ENCODE data around the gene ACOXL.

The ACOXL gene

GRCh38 chr2:110977403-110977802 lies 245.0 kb downstream of the ACOXL start:
- no peak for DNase-seq (ENCODE audit: low spot score)

- DNase-seq (ENCODE audit: low spot score), result no peak
Measured at GRCh38 chr2:110978148-110978547, 245.8 kb downstream of the ACOXL start.

GRCh38 chr2:110978756-110979470 lies 246.5 kb downstream of the ACOXL start:
- no peak for DNase-seq (ENCODE audit: low spot score)

GRCh38 chr2:110979471-110980338 lies 247.3 kb downstream of the ACOXL start:
- DNase-seq (ENCODE audit: low spot score), result no peak

- no peak for DNase-seq (ENCODE audit: low spot score)
Measured at GRCh38 chr2:110980339-110981062, 248.1 kb downstream of the ACOXL start.

GRCh38 chr2:110983133-110983532 lies 250.8 kb downstream of the ACOXL start:
- no peak for DNase-seq (ENCODE audit: low spot score)

GRCh38 chr2:110984694-110985490 lies 252.5 kb downstream of the ACOXL start:
- DNase-seq (ENCODE audit: low spot score), result no peak

GRCh38 chr2:110990440-110990839 lies 258.1 kb downstream of the ACOXL start:
- no peak for DNase-seq (ENCODE audit: low spot score)

- DNase-seq (ENCODE audit: low spot score), result no peak
Measured at GRCh38 chr2:110991911-110992310, 259.5 kb downstream of the ACOXL start.

GRCh38 chr2:110992886-110993285 lies 260.5 kb downstream of the ACOXL start:
- no peak for DNase-seq (ENCODE audit: low spot score)

- DNase-seq (ENCODE audit: low spot score), result no peak
Measured at GRCh38 chr2:110993557-110994231, 261.3 kb downstream of the ACOXL start.

- DNase-seq (ENCODE audit: low spot score), result no peak
Measured at GRCh38 chr2:110994250-110994961, 262.0 kb downstream of the ACOXL start.

GRCh38 chr2:110995911-110996310 lies 263.5 kb downstream of the ACOXL start:
- DNase-seq (ENCODE audit: low spot score), result no peak

- DNase-seq (ENCODE audit: low spot score), result no peak
Measured at GRCh38 chr2:110997331-110998045, 265.1 kb downstream of the ACOXL start.

GRCh38 chr2:110998311-110998710 lies 265.9 kb downstream of the ACOXL start:
- DNase-seq (ENCODE audit: low spot score), result no peak

GRCh38 chr2:110999626-111000025 lies 267.3 kb downstream of the ACOXL start:
- DNase-seq (ENCODE audit: low spot score), result no peak

- no peak for DNase-seq (ENCODE audit: low spot score)
Measured at GRCh38 chr2:111005307-111005706, 272.9 kb downstream of the ACOXL start.

- DNase-seq (ENCODE audit: low spot score), result no peak
Measured at GRCh38 chr2:111005821-111006220, 273.4 kb downstream of the ACOXL start.

GRCh38 chr2:111007757-111008688 lies 275.6 kb downstream of the ACOXL start:
- no peak for DNase-seq (ENCODE audit: low spot score)

Measured in GM03348 (cell line).